Measurements from ENCODE around the gene MAST4. TPM values are rescaled to one million over a fixed set of nuclear protein-coding genes. Genes with fewer than 3 reads are reported as not detected.

Gene MAST4
- total and polyA plus RNA-seq, 2 of the 8 experiments (the other 6 are each of a cell fraction or from before 2014, with no cell fraction given) = 1.5 to 2.6 TPM

GRCh38 chr5:67102708-67103107 lies 506.5 kb downstream of the MAST4 start:
- H3K4ac ChIP-seq (replicated peaks; ENCODE audit: insufficient read length, low read depth, low read length) = no peak overlapping the region
- no peaks in the 10 kb centered on the region for H3K9me3 ChIP-seq (ENCODE audit: insufficient read depth in 2 of 2, low read depth in 1 of 2, low read length in 1 of 2)
- FAIRE-seq (no peak), DNase-seq (ENCODE audit: low read depth in 1 of 2, low spot score in 2 of 2) (no peak)
- H3K36me3 ChIP-seq (ENCODE audit: control insufficient read depth in 2 of 4, insufficient read depth in 4 of 4, low read length in 3 of 4) = no peaks in the 10 kb centered on the region
- no peak overlapping the region for H3K9ac ChIP-seq (replicated peaks in 1 of 4; ENCODE audit: extremely low read depth in 1 of 4, low read depth in 3 of 4, low read length in 3 of 4)
- no peaks in the 10 kb centered on the region for H4K20me1 ChIP-seq (replicated peaks in 1 of 2; ENCODE audit: control insufficient read depth in 1 of 2, insufficient read depth in 2 of 2, low read length in 2 of 2)
- H3K56ac ChIP-seq (replicated peaks; ENCODE audit: insufficient read length, low read depth, low read length) = no peak overlapping the region
- H4K91ac ChIP-seq (replicated peaks; ENCODE audit: insufficient read length, low read length) = no peak overlapping the region
- no peak overlapping the region for H2BK12ac ChIP-seq (ENCODE audit: low read depth, low read length)
- H4K8ac ChIP-seq (ENCODE audit: extremely low read depth, insufficient read depth, low read length) = no peak overlapping the region
- no peak overlapping the region for H2BK15ac ChIP-seq (ENCODE audit: low read length)
- no peak overlapping the region for H3K14ac ChIP-seq (ENCODE audit: insufficient read length)
- TF ChIP-seq TAF1 (IDR thresholded peaks at IDR 0.05; ENCODE audit: low read depth, low read length) (no peak), USF2 (IDR thresholded peaks at IDR 0.05; ENCODE audit: low read length) (no peak)
- H3K79me1 ChIP-seq (ENCODE audit: low read depth, low read length) = no peaks in the 10 kb centered on the region
- H2BK20ac ChIP-seq (ENCODE audit: low read length) = no peak overlapping the region
- CTCF ChIA-PET (ENCODE audit: partially characterized antibody) = no interaction called here
- H3K23ac ChIP-seq (ENCODE audit: insufficient read length) = no peak overlapping the region
- H3K79me2 ChIP-seq (ENCODE audit: control insufficient read depth in 1 of 2, insufficient read depth in 2 of 2, low read length in 2 of 2) = no peaks in the 10 kb centered on the region
- no peak overlapping the region for H2AK5ac ChIP-seq (ENCODE audit: low read depth, low read length)
- H3K4me1 ChIP-seq (replicated peaks in 1 of 4; ENCODE audit: control insufficient read depth in 3 of 4, insufficient read depth in 4 of 4, low read length in 3 of 4) = no peaks in the 10 kb centered on the region
- WGBS, 2 experiments (ENCODE audit: extremely low coverage in 1 of 2, insufficient coverage in 1 of 2, insufficient read length in 1 of 2, insufficient replicate concordance in 2 of 2, low coverage in 1 of 2, low lambda C conversion rate in 2 of 2, missing lambda C conversion rate in 1 of 2) = 92% methylated on average over 4 of the region's 4 CpGs; no CpG with 5 or more reads in 1 of the 2 experiments
- POLR2A ChIA-PET (ENCODE audit: partially characterized antibody) = no interaction called here
- H3K27me3 ChIP-seq (replicated peaks in 1 of 4; ENCODE audit: control insufficient read depth in 3 of 4, extremely low read depth in 1 of 4, insufficient read depth in 3 of 4, low read length in 3 of 4) = no peaks in the 10 kb centered on the region
- H2AFZ ChIP-seq (ENCODE audit: low read length) = no peak overlapping the region
- no peak overlapping the region for H3K27ac ChIP-seq (ENCODE audit: low read depth, low read length)
- H3K23me2 ChIP-seq (ENCODE audit: low read depth, low read length) = no peaks in the 10 kb centered on the region
- H3K18ac ChIP-seq (ENCODE audit: extremely low read depth, low read length) = no peak overlapping the region
- H4K5ac ChIP-seq (ENCODE audit: insufficient read length, low read depth, low read length) = no peak overlapping the region
- no peak overlapping the region for H3K4me2 ChIP-seq (ENCODE audit: insufficient read depth in 1 of 2, low read depth in 2 of 2, low read length in 2 of 2)
- no peak overlapping the region for H3K4me3 ChIP-seq (ENCODE audit: extremely low read depth in 1 of 4, insufficient read depth in 2 of 4, low read depth in 3 of 4, low read length in 4 of 4)
- H2BK5ac ChIP-seq (ENCODE audit: low read depth, low read length) = no peak overlapping the region
- H2BK120ac ChIP-seq (replicated peaks; ENCODE audit: low read depth, low read length) = no peak overlapping the region

Data from H1 (cell line).